ENCODE measurements around the gene PISD.

PISD gene

DNA sequence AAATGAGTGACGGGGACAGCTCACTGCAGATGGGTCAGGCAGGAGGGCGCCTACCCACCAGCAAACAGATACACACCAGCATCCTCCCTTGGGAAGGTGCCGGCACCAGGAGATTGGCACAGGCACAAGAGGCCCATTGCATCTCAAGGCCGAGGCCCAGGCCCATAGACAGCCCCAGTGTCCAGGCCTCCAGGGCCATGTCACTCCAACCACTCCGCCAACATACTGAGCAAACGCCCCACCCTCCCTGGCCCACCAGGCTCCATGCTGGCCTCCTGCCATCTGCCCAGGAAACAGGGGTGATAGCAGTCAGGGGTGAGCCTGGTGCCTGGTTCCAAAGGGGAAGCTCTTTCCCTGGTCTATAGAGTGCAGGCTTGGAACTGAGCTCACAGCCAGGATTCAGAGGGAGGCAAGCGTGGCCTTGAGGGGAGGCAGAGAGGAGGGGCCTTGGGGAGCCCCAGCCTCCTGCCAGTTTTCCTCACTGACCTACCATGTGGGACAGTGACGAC lies 34.7 kb downstream of the PISD start:
- TF ChIP-seq, protein P1, sequence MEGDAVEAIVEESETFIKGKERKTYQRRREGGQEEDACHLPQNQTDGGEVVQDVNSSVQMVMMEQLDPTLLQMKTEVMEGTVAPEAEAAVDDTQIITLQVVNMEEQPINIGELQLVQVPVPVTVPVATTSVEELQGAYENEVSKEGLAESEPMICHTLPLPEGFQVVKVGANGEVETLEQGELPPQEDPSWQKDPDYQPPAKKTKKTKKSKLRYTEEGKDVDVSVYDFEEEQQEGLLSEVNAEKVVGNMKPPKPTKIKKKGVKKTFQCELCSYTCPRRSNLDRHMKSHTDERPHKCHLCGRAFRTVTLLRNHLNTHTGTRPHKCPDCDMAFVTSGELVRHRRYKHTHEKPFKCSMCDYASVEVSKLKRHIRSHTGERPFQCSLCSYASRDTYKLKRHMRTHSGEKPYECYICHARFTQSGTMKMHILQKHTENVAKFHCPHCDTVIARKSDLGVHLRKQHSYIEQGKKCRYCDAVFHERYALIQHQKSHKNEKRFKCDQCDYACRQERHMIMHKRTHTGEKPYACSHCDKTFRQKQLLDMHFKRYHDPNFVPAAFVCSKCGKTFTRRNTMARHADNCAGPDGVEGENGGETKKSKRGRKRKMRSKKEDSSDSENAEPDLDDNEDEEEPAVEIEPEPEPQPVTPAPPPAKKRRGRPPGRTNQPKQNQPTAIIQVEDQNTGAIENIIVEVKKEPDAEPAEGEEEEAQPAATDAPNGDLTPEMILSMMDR (IDR thresholded peaks at IDR 0.05; ENCODE audit: extremely low read depth, missing control alignments), result no peak
- DNase-seq (ENCODE audit: low spot score), result no peak

DNA sequence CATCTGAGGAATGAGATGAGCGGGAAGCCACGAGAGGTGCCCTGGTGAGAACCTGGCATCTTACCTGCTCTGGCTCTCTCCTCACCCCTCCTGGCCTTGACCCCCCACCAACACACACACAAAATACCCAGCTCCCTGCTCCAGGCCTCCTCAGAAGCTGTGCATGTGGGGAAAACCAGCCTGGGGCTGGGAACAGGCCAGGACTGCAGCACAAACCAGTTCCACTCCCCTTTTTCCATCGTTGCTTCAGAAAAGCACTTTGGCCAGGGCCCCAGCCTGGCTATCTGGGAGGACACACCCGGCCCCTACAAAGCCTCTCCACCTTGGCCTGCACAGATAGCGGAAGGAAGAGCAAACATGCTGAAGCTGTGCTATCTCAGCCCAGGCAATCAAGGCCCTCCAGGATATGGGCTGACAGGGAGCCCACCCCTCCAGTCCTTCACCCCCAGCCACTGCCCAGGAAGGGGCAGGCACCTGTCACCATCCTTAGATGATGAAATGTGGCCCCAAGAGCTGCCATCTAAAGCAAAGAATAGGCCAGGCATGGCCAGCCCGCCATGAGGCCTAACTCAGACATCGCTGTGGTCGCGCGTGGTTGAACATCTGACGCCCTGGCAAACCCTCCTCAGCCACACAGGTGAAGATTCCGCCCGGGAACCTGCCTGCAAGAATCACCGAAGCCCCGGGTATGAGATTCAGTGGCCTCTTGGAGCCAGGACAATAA lies 35.4 kb downstream of the PISD start:
- TF ChIP-seq, protein P1 (IDR thresholded peaks at IDR 0.05; ENCODE audit: extremely low read depth, missing control alignments), result no peak
- DNase-seq (ENCODE audit: low spot score), result no peak

DNA sequence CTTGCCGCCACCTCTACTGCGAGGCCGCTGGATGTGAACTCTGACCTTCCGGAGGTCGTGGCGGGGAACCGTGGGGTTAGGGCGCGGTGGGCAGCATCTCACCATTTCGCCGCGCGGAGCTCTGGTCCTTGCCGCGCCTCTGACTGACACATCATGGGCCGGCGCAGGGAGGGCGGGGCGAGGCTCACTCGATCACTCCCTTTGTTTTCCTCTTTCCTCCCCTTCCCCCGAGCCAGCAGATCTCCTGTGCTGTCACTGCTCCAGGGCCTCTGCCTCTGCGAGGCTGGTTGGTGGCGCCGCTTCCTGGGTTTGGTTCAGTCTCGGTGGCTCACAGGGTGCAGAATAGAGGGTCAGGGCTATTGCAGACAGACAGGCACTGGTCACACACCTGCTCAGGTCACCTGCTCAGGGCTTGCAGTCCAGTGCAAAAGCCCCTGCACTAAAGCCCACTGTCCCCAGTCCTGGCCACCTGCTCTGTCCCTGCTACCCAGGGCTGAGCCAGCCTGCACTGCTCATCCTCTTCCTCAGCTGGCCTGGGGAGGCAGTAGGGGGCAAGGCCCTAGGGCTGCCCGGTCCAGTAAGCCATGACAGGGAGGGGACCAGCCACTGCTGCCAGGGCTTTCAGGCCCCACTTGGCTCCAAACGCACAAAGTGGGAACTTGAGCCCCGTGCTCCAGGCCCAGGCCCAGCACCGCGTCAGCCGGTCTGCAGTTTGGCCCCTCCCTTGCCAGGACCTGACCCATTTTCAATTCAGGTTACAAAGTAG lies 36.2 kb downstream of the PISD start:
- TF ChIP-seq, protein P1 (IDR thresholded peaks at IDR 0.05; ENCODE audit: extremely low read depth, missing control alignments), result no peak
- DNase-seq (ENCODE audit: low spot score), result no peak

DNA sequence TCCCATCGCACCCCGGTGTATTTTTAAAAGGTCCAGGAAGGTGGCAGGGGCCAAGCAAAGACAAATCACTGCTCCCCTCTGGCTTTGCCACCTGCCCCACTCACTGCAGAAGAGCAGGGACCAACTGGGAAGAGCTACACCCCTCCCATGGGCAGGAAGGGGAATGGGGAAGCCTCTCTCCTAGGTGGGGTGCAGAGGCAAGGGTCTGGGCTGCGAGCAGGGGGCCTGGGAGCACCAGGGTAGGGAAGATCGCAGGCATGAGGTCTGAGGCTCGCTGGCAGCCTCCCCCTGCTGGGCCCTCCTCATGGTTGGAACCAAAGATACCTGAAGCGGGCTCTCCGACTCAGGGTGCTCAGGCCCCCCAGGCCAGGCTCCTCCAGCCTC lies 36.8 kb downstream of the PISD start:
- no peak for DNase-seq (ENCODE audit: low spot score)
- TF ChIP-seq, protein P1 (IDR thresholded peaks at IDR 0.05; ENCODE audit: extremely low read depth, missing control alignments), result no peak

DNA sequence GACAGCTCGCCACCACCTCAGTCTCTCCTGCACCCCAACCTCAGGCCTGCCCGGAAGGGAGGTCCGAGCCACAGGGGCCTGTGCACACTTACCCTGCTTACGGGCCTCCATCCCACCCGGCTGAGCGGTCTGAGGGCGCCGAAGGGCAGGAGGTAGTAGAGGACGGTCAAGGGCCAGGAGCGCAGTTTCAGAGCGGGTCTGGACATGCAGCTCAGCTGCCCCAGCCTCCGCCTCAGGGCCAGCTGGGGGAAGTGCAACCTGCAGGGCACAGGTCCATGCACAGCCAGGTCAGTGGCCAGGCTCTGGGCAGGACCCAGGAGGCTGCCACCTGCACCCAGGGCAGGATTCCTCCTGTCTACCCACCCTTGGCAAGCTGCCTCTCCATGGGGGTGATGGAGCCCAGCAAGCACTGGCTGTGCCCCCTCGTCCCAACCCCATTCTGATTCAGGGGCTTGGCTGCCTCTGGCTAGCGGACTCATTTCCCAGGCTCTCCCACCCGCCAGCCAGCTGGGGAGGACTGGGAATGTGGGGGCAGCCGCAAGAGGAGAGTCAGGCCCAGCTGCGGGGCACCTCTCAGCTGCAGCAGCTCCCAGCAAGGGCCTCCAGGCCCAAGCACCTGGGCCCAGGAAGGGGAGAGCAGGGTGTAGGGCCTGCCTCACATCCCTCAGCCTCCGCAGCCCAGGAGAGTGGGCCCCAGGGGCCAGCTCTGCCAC lies 38.3 kb downstream of the PISD start:
- DNase-seq (ENCODE audit: low spot score), result no peak
- TF ChIP-seq, protein P1 (IDR thresholded peaks at IDR 0.05; ENCODE audit: extremely low read depth, missing control alignments), result no peak

DNA sequence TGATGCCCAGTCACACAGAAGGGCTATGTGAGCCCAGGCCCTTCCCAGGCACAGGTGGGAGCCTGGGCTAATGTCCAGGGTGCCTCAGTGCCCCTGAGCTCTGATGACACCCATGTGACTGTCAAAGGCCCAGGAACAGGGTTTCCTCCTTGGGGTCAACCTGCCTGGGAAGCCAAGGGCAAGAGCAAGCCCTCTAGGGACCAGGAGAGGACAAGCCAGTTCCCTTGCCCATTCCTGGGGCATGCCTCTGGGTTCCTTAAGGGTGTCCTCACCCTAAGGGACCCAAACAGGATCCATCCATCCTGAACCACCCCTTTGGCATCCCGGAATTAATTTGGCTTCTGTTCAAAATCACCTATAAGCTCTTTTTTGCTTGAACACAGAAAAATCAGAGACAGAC lies 39.0 kb downstream of the PISD start:
- TF ChIP-seq, protein P1 (IDR thresholded peaks at IDR 0.05; ENCODE audit: extremely low read depth, missing control alignments), result no peak

More for the DNA sequence above, 39.0 kb downstream of the PISD start:
- DNase-seq (ENCODE audit: low spot score), result no peak
